Measurements from ENCODE around the gene XPNPEP2.
A peak's percentile ranks its signal among the peaks of the same experiment; 100 is the strongest.

Gene XPNPEP2

DNA sequence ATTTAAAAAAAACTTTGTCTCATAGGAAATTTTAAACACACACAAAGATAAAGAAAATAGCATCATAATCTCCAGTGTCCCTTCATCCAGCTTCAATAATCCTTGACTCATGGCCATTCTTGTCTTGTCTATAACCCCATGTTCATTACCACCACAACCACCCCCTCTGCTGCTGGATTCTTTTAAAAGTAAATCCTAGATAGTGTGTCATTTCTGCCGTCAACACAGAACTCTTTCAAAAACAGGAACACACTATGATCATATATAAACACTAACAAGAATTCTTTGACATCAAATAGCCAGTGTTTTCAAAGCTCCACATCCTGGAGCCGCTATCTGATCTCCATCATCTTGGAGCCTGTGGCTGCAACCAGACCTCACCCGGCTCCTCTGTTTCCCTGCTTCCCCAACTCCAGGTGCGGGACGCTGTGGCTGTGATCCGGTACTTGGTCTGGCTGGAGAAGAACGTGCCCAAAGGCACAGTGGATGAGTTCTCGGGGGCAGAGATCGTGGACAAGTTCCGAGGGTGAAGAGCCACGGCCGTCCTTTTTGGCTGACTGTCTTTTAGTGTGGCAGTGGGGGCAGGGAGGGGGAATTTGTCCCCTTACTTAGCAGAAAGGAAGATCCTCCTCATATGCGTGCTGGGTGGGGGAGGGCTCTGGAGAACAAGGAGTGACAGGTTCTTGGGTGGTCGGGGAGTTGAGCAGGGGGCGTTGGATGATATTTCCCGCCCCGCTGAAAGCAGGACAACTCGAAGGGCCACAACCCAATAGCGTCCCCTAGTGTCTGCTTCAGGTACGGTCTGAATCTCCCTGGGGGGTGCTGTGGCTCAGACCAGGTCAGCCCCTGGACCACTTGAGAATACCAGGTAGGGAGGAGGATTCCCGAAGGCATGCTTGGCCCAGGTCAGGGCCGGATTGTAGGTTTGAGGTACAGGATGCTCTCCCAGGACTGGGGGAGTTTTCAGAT lies 15.6 kb downstream of the XPNPEP2 start:
- DNase-seq = no peak

DNA sequence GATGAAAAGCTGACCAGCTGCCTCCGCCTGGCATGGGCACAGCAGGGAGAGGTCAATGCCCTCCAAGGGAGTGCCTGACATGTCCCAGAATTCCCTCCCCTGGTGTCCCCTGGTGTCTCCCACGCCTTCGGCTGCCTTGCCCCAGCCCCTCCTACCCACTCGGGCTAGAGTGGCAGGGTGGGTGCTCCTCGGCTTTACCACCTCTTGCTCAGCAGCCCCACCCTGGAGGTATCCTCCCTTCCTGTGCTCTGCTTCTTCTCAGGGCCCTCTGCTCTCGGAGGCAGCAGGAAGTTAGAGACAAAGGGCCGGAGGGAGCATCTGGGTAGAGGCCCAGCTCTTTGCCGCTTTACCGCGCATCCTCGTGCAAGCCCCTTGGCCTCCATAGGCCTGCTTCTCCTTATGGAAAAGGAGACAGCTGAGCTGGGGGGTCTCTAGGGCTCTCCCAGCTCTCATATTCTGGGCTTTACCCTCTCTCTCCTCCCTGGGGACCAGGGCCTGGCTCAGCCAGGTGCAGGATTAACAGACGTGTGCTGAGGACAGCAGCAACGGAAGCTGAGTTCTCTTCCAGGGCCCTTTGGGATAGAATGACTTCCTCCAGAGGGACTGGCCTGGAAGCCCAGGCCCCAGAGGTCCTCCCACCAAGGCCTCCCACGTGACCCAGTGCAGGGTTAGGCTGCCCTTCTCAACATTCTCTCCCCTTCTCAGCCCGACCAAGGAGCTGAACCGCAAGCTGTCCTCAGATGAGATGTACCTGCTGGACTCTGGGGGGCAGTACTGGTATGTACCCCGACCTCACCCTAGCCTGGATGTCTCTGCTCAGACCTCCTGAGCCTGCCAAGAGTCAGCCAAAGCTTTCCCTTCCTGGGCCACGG lies 17.2 kb downstream of the XPNPEP2 start:
- DNase-seq = no peak

DNA sequence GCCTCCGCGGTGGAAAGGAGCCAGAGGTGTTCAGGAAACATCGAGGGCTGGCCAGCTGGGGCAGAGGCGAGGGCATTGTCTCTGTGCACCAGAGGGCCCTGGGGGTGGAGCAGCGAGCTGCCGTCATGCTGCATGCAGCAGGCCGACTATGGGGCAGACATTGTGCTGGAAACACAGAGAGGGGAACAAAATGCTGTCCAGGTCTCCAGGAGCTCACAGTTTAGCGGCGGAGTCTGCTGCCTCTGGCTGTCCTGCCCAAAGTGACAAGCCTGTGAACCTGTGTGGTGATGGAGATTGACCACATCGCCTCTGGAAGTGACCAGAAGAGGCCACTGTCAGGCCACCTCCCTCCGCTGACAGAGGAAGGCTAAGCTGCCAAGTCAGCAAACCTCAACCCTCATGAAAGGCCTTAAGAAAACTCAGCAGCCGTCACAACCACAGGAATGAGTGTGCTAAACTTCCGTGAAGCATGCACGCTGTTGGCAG lies 20.8 kb downstream of the XPNPEP2 start:
- DNase-seq = peak; percentile 69

GRCh38 chrX:129760155-129760554 lies 21.4 kb downstream of the XPNPEP2 start:
- DNase-seq = no peak

DNA sequence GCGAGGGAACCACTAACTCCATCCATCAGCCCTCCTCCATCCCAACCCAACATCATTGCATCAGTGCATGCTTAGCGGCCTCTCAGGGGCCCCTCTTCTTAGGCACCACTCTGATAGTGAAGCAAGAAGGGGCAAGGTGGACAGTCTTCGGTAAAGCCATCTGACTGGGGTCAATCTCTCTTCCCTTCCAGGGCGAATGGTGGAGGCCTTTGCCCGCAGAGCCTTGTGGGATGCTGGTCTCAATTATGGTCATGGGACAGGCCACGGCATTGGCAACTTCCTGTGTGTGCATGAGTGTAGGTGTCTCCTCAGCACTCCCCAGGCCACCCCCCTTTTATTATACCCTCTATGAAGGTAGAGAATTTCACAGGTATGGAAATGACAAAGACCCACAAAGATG lies 22.2 kb downstream of the XPNPEP2 start:
- DNase-seq = no peak

- DNase-seq = no peak
Observed at GRCh38 chrX:129761596-129761995, 22.8 kb downstream of the XPNPEP2 start.

DNA sequence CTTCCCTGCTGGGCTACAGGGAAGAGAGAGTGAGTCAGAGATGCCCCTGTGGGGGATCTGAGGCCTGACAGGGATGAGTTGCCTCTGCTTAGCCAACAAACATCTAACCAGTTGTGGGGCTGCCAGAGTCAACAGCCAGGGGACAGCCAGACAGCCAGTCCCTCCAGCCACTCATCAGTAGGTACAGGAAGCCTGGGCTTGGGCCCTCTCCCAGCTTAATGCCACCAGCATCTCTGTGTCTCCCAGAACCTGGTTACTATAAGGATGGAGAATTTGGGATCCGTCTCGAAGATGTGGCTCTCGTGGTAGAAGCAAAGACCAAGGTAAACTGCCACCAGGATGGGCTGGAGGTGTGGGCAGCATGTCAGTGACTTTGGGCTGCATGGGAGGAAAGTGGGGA lies 23.7 kb downstream of the XPNPEP2 start:
- DNase-seq = no peak

DNA sequence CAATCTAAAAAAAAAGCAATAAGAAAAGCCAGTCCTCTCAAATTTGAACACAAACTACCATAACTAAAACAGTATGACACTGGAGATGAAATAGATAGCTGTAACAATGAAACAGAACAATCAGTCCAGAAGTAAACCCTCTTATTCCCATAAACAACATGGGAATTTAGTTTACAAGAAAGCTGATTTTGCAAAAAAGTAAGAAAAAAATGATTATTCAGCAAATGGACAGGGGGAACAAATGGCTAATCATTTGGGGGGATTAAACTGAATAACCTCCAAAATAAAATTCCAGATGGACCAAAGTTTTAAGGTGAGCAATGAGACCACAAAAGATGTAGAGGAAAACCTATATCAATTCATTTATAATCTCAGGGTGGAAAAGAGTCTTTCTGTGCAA lies 24.9 kb downstream of the XPNPEP2 start:
- DNase-seq = no peak

- DNase-seq = no peak
Observed at GRCh38 chrX:129768186-129768585, 29.4 kb downstream of the XPNPEP2 start.

DNA sequence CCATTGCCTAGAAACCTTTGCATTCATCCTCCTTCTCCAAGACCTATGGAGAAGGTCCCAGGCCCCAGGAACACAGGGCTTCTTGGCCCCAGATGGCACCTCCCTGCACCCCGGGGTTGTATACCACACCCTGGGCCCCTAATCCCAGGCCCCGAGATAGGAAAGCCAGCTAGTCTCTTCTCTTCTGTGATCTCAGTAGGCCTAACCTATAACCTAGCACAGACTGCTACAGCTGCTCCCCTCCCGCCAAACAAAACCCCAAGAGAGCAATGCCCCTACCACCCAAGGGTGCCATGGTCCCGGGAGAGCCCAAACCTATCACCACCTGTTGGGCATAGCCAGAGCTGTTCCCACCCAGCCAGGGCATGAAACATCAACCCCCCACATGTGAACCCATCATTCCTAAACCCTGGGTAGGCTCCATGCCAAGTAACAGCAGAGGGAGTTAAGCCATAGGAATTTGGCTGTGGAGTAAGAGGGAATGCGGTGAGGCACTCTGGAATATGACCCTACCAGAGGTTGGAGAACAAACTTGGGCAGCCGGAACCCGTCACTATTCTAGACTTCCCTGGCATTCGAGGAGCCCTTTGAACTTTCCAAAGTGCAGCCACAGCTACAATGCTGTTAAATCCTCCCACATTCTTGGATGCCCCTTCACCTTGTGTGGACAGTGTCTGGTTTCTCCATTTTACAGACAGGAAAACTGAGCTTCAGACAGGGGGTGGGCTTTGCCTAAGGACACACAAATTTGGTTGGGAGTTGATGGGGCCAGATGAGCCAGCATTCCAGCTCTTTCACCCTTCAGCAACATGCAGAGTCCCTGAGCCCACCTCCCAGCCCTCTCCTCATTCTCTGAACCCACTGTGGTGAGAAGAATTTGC lies 30.0 kb downstream of the XPNPEP2 start:
- DNase-seq = no peak

- no peak for DNase-seq
Observed at GRCh38 chrX:129769467-129770154, 30.8 kb downstream of the XPNPEP2 start.

- no peak for DNase-seq
Observed at GRCh38 chrX:129771266-129771995, 32.7 kb downstream of the XPNPEP2 start.

- DNase-seq = no peak
Observed at GRCh38 chrX:129772796-129773431, 34.1 kb downstream of the XPNPEP2 start.

DNA sequence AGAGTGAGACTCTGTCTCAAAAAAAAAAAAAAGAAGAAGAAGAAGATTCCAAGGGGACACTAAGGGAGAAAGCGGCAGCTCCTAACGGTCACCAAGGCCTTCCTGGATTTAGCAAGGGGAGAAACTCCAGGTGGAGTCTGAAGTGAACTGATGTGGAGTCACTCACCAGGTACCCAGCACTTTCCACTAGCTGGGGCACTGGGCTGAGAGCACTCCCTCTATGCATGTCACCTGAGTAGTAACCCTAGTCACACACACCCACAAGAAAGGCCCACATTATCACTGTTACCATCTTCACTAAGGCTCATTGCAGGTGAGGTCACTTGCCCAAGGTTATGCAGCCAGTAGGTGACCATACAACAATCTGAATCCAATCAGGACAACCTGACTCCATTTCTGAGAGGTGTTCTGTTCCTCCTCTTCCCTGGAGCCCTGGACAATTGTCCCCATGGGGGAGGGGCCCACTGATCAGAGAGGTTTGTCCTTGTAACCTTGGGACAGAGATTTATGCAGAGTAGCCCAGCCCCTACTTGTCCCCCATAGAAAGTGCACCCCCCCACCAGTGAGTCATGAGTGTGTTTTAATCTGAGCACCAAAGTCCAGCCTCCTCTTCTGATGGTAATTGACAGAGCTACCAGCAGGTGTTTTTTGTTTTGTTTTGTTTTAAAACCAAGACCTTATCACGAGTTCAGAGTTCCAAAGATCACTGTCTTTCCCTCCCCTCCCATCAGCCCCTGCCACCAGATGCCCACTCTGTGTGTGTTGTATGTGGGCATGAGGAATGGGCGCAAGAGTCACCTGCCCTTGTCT lies 35.1 kb downstream of the XPNPEP2 start:
- DNase-seq = no peak

GRCh38 chrX:129777218-129778030 lies 38.6 kb downstream of the XPNPEP2 start:
- DNase-seq = peak; percentile 78

DNA sequence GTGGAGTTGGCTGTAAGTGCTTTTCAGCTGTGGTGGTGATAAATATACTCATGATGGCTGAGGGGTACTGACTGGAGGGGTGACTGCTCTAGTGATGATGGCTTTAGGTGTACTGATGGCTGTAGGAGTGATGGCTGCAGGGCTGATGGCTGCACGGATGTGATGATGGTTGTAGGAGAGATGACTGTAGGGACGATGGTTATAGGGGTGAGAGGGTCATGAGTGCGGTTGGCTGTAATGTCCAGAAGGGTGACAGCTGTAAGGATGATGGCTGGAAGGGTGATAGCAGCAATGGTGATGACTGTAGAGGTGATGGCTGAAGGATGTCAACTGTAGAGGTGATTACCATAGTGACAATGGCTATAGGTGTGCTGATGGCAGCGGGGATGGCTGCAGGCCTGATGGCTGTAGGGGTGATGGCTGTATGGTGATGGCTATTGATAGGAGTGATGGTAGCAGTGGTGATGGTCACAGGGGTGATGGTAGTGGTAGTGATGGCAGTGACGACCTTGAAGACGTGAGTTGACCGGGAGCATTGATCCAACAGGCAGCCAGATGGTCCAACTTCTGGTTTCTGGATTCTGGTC lies 40.4 kb downstream of the XPNPEP2 start:
- no peak for DNase-seq

DNA sequence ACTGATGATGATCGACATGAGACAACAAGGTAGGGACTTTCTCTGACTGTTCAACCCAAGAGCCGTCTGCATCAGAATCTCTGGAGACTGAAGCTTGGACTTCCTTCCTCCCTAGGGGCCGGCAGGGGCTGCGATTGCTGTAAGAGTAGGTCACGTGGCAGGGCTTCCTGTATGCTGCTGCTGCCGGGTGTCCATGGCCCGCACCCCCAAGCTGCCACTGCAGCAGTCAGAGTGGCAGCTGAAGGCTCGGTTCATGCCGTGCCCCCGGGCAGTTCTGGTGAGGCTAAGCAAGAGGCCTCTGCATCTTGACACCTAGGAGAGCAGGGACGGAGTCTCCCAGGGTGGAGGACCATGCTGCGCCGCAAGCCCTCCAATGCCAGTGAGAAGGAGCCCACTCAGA lies 41.0 kb downstream of the XPNPEP2 start, which contains the start of gene SASH3:
Gene SASH3 (plus strand): TSS at position 203 of the 400 bp plus-strand sequence. CDS start 149 bp downstream, at position 352.
- DNase-seq = peak; percentile 68

- no peak for DNase-seq
Observed at GRCh38 chrX:129780441-129781105, 41.8 kb downstream of the XPNPEP2 start.

All from activated CD8-positive, alpha-beta memory T cell treated with anti-CD3 and anti-CD28 coated beads, Interleukin-2, amount 50 U/mL, for 48 hours (primary cell).